ENCODE results near the gene CKS1B. TPM values are rescaled to one million over a fixed set of nuclear protein-coding genes. Genes with fewer than 3 reads are reported as not detected.
A peak's percentile ranks its signal among the peaks of the same experiment; 100 is the strongest.

CKS1B gene
- total RNA-seq, 1 donor from 2014 or later = 28.5 TPM

DNA sequence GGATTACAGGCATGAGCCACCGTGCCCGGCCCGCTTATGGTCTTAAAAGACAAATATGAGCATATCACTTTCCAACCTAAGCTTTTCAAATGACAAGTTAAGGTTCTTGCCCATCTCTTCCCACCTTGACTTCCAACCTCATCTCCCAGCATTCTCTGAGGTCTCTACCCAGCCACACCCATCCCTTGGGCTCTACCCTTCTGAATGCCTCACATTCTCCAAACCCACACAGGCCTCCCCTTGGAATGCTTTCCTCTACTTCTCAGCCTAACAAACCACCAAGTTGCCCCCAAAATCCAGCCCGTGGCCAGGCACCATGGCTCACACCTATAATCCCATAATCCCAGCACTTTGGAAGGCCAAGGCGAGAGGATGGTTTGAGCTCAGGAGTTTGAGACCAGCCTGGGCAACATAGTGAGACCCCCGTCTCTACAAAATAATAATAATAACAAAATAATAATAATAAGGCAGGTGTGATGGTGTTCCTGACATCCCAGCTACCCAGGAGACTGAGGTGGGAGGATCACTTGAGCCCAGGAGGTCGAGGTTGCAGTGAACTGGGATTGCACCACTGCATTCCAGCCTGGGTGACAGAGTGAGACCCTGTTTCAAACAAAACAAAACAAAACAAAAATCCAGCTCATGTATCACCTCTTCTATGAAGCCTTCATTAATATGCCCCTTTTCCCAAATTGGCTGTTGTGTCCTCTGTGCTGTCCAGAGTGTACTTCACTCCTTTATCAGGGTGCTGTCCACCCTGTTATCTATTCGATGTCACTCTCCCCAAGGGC, 47.9 kb downstream of the CKS1B start:
- no peak overlapping the region for H3K27ac ChIP-seq
- TF ChIP-seq CTCF (IDR thresholded peaks at IDR 0.05) = no peak
- H3K9me3 ChIP-seq = no peaks in the 10 kb centered on the region
- ATAC-seq (no peak), DNase-seq (no peak)
- intact Hi-C loops (cut with DNase I) = no loop called here
- no peaks in the 10 kb centered on the region for H3K36me3 ChIP-seq
- no peak overlapping the region for H3K4me3 ChIP-seq
- H3K4me1 ChIP-seq = peaks cover 21% of the 10 kb centered on the region
- H3K27me3 ChIP-seq (ENCODE audit: low read depth) = no peaks in the 10 kb centered on the region

GRCh38 chr1:155022927-155023236, 48.4 kb downstream of the CKS1B start:
- intact Hi-C loops (cut with DNase I) = no loop called here
- ATAC-seq (peak; percentile 31 to 46), DNase-seq (no peak)
- H3K9me3 ChIP-seq = no peaks in the 10 kb centered on the region
- no peak overlapping the region for H3K27ac ChIP-seq
- no peaks in the 10 kb centered on the region for H3K27me3 ChIP-seq (ENCODE audit: low read depth)
- H3K36me3 ChIP-seq = no peaks in the 10 kb centered on the region
- H3K4me1 ChIP-seq = peaks cover 16% of the 10 kb centered on the region
- no peak overlapping the region for H3K4me3 ChIP-seq
- TF ChIP-seq CTCF (IDR thresholded peaks at IDR 0.05) = no peak

DNA sequence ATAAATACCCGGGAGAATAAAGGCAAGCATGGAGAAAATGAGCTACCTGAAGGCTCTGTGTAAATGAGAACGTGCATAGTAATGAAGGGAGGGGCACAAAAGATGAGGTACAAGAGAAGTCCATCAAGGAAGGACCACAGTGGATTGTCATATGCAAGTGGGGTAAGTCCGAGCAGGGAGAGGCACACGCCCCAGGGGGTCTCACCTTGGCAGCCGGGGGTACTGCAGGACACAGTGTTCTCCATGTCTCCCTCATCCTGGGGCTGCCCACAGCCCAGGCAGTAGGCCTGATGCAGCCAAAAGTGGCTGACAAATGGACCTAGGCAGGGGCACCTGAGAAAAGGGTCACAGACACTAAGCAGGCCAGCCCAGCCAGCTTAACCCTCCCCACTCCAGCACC, 49.1 kb downstream of the CKS1B start:
- no peak for DNase-seq
- no peak overlapping the region for H3K27ac ChIP-seq
- H3K4me3 ChIP-seq = no peak overlapping the region
- H3K36me3 ChIP-seq = no peaks in the 10 kb centered on the region
- no peak for TF ChIP-seq CTCF (IDR thresholded peaks at IDR 0.05)
- intact Hi-C loops (cut with DNase I) = no loop called here
- ATAC-seq = no peak
- H3K9me3 ChIP-seq = no peaks in the 10 kb centered on the region
- H3K27me3 ChIP-seq (ENCODE audit: low read depth) = no peaks in the 10 kb centered on the region
- peaks cover 8% of the 10 kb centered on the region for H3K4me1 ChIP-seq

DNA sequence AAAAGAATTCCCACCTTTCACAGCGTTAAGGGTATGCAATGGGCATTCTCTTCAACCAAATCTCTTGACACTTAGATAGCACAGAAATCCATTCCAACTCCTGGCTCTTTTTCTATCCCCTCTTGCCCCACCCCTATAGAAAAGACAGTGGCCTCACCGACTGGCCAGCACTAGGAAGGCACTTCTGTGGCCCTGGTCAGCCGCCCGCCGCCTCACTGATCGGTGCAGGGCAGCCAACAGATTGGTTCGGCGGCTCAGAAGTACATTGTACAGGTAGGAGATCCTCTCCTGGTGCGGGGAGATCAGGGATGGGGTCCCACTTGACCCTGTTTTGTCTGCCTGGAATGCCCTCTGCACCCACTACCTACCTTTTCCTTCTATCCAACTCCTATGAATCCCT, 49.8 kb downstream of the CKS1B start:
- DNase-seq = no peak
- intact Hi-C loops (cut with DNase I) = no loop called here

DNA sequence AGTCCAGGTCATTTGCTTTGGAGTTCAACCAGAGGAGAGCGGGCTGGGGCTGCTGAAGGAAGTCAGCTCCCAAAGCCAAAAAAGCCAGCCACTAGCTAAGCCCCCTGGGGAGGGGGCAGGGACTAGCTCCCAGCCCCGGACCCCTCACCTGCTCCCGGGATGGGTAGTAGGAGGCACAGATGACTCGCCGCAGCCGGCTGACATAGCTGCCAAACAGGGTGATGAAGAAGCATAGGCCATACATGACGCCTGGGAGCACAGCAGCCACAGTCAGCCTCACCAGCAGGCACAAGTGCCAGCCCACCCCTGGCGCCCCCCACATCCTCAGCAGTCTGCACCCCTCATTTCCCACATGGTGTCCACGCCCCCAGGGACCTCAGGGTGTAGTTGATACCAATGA, 51.7 kb downstream of the CKS1B start:
- ATAC-seq (no peak), DNase-seq (no peak)
- no peak overlapping the region for H3K27ac ChIP-seq
- no peaks in the 10 kb centered on the region for H3K4me1 ChIP-seq
- H3K27me3 ChIP-seq (ENCODE audit: low read depth) = no peaks in the 10 kb centered on the region
- no peak overlapping the region for H3K4me3 ChIP-seq
- no peaks in the 10 kb centered on the region for H3K9me3 ChIP-seq
- intact Hi-C loops (cut with DNase I) = no loop called here
- no peak for TF ChIP-seq CTCF (IDR thresholded peaks at IDR 0.05)
- H3K36me3 ChIP-seq = no peaks in the 10 kb centered on the region

More for the DNA sequence above, 49.8 kb downstream of the CKS1B start:
- no peak for ATAC-seq
- H3K27ac ChIP-seq = no peak overlapping the region
- H3K4me3 ChIP-seq = no peak overlapping the region
- TF ChIP-seq CTCF (IDR thresholded peaks at IDR 0.05) = no peak
- peaks cover 1% of the 10 kb centered on the region for H3K4me1 ChIP-seq
- H3K9me3 ChIP-seq = no peaks in the 10 kb centered on the region
- H3K36me3 ChIP-seq = no peaks in the 10 kb centered on the region
- H3K27me3 ChIP-seq (ENCODE audit: low read depth) = no peaks in the 10 kb centered on the region
